Keratinocyte (primary cell): Measurements from ENCODE around the gene STX17. TPM values are rescaled to one million over a fixed set of nuclear protein-coding genes. Genes with fewer than 3 reads are reported as not detected.

Experiments used
- DNase-seq: peaks from one replicate; pipeline ENCODE4 v3.0.0-alpha.2; 2011; ENCODE audit warnings: low read depth, missing footprints, low spot score
- FAIRE-seq: peaks from 2 replicates; lab custom pipeline; 2011; peaks lifted over from hg19 to GRCh38; lab: Jason Lieb, UNC
- H2AFZ ChIP-seq: 2 replicates; pipeline ENCODE4 v1.6.0; 2012; ENCODE audit warnings: low read length, control low read depth, inconsistent platforms; ENCODE audit not compliant: control insufficient read depth
- H3K27ac ChIP-seq: 2 replicates; pipeline ENCODE4 v1.5.1; 2011; ENCODE audit warnings: low read length; ENCODE audit not compliant: control insufficient read depth, insufficient read depth
- H3K27me3 ChIP-seq: 3 replicates; pipeline ENCODE4 v1.6.0; 2011; ENCODE audit warnings: low read length; ENCODE audit not compliant: control insufficient read depth, insufficient read depth; ENCODE audit errors: extremely low read depth
- H3K36me3 ChIP-seq, 2 experiments: 2 replicates in 1 of 2; 3 replicates in 1 of 2; pipeline ENCODE4 v1.5.1; 2011; ENCODE audit warnings: low read length in 2 of 2, mild to moderate bottlenecking in 1 of 2; ENCODE audit not compliant: control insufficient read depth in 2 of 2, insufficient read depth in 2 of 2; ENCODE audit errors: extremely low read depth in 1 of 2
- H3K4me1 ChIP-seq: 3 replicates; pipeline ENCODE4 v1.5.1; 2011; ENCODE audit warnings: low read length; ENCODE audit not compliant: control insufficient read depth, insufficient read depth; ENCODE audit errors: extremely low read depth
- H3K4me2 ChIP-seq: 3 replicates; pipeline ENCODE4 v1.6.0; 2011; ENCODE audit warnings: low read depth, low read length; ENCODE audit not compliant: control insufficient read depth, insufficient read depth; ENCODE audit errors: extremely low read depth
- H3K4me3 ChIP-seq, 3 experiments: fragments of 200-600 bp in 1 of 3; sonication (generic) in 1 of 3; 2 replicates in 2 of 3; 3 replicates in 1 of 3; pipeline ENCODE4 v1.5.1; 2011 to 2016; ENCODE audit warnings: low read length in 3 of 3, mild to moderate bottlenecking in 3 of 3, control low read depth in 2 of 3, inconsistent platforms in 1 of 3, low read depth in 1 of 3, mixed read lengths in 1 of 3, mixed run types in 1 of 3, moderate library complexity in 1 of 3; ENCODE audit not compliant: control insufficient read depth in 2 of 3, insufficient read depth in 2 of 3; ENCODE audit errors: extremely low read depth in 1 of 3
- H3K79me2 ChIP-seq: 2 replicates; pipeline ENCODE4 v1.6.0; 2012; ENCODE audit warnings: low read length; ENCODE audit not compliant: control insufficient read depth, insufficient read depth
- H3K9ac ChIP-seq: 3 replicates; pipeline ENCODE4 v1.6.0; 2011; ENCODE audit warnings: low read length; ENCODE audit not compliant: control insufficient read depth, insufficient read depth; ENCODE audit errors: extremely low read depth
- H3K9me1 ChIP-seq: 3 replicates; pipeline ENCODE4 v1.6.0; 2011; ENCODE audit warnings: low read length; ENCODE audit not compliant: control insufficient read depth, insufficient read depth; ENCODE audit errors: extremely low read depth
- H3K9me3 ChIP-seq: 2 replicates; pipeline ENCODE4 v1.5.1; 2012; ENCODE audit warnings: low read depth, low read length; ENCODE audit not compliant: control insufficient read depth
- H4K20me1 ChIP-seq: 3 replicates; pipeline ENCODE4 v1.6.0; 2011; ENCODE audit warnings: low read length; ENCODE audit not compliant: control insufficient read depth, insufficient read depth; ENCODE audit errors: extremely low read depth
- EZH2 ChIP-seq: IDR thresholded peaks from one replicate; pipeline ENCODE4 v1.6.1; 2012; ENCODE audit warnings: inconsistent platforms, mild to moderate bottlenecking, low read length, moderate library complexity
- dilution Hi-C: fragments of 300-500 bp; cut with MboI; formaldehyde crosslinking; loops from one replicate; pipeline ENCODE4 v1.7.0; 2020; ENCODE audit warnings: low sequenced_read_pairs; ENCODE audit not compliant: extremely low pct_ligation_motif_present
- polyA plus RNA-seq, 5 experiments: library from polyadenylated mRNA; depleted of rRNA in 3 of 5; stranded (reverse) in 3 of 5; stranded (forward) in 1 of 5; unstranded in 1 of 5; fragments of >200 nt; gene quantifications; 1 replicate in 1 of 5; 2 replicates in 3 of 5; 3 replicates in 1 of 5; pipeline versions ENCODE4 v1.2.1 to v1.2.3, GENCODE V29; 2011 to 2012; ENCODE audit warnings: missing spikeins in 2 of 5, low read depth in 1 of 5, low replicate concordance in 1 of 5
- TF ChIP-seq, protein P1 (sequence below), 3 experiments: IDR thresholded peaks in 1 of 3; conservative IDR thresholded peaks in 1 of 3; optimal IDR thresholded peaks in 1 of 3; 2 replicates in 2 of 3; 3 replicates in 1 of 3; pipeline versions ENCODE3 to v1.5.1; 2011; ENCODE audit warnings: low read length in 3 of 3, mild to moderate bottlenecking in 3 of 3, moderate library complexity in 2 of 3, control low read depth in 1 of 3, inconsistent platforms in 1 of 3; ENCODE audit not compliant: insufficient read depth in 2 of 3; ENCODE audit errors: extremely low read depth in 1 of 3

Gene STX17
- polyA plus RNA-seq, 1 donor (not counting 4 experiments of a cell fraction or from before 2014, with no cell fraction given), result 12.6 TPM

DNA sequence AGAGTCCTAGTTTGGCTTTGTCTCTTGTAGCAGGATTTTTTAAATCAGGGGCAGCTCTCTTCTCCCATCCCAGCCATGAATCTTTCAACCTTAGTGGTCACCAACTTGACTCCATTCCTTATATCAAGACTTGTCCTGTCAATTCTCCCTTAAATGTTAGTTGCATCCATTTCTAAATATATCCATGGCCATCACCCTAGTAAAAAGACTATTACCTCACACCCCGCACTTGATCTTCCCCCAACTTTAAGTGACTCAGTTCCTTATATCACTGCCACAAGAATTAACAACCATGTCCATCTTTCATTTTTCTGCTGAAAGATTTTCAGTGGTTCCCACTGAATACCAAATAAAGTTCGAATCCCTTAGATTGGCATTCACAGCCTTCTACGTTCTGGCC lies 67.0 kb downstream of the STX17 start:
- FAIRE-seq, result no peak
- no peaks in the 10 kb centered on the region for H3K79me2 ChIP-seq
- no peaks in the 10 kb centered on the region for H4K20me1 ChIP-seq
- H3K4me1 ChIP-seq, result no peaks in the 10 kb centered on the region
- no peaks in the 10 kb centered on the region for H3K9me3 ChIP-seq
- TF ChIP-seq, protein P1, sequence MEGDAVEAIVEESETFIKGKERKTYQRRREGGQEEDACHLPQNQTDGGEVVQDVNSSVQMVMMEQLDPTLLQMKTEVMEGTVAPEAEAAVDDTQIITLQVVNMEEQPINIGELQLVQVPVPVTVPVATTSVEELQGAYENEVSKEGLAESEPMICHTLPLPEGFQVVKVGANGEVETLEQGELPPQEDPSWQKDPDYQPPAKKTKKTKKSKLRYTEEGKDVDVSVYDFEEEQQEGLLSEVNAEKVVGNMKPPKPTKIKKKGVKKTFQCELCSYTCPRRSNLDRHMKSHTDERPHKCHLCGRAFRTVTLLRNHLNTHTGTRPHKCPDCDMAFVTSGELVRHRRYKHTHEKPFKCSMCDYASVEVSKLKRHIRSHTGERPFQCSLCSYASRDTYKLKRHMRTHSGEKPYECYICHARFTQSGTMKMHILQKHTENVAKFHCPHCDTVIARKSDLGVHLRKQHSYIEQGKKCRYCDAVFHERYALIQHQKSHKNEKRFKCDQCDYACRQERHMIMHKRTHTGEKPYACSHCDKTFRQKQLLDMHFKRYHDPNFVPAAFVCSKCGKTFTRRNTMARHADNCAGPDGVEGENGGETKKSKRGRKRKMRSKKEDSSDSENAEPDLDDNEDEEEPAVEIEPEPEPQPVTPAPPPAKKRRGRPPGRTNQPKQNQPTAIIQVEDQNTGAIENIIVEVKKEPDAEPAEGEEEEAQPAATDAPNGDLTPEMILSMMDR (optimal IDR thresholded peaks at IDR 0.05 in 1 of 3, IDR thresholded peaks at IDR 0.05 in 1 of 3, conservative IDR thresholded peaks at IDR 0.05 in 1 of 3; ENCODE audit: extremely low read depth in 1 of 3, insufficient read depth in 2 of 3, low read length in 3 of 3), result no peak
- TF ChIP-seq EZH2, result no peak
- no peak overlapping the region for H3K9ac ChIP-seq
- peaks cover 5 to 10% of the 10 kb centered on the region in 2 experiments for H3K36me3 ChIP-seq
- no peak for DNase-seq
- no peak overlapping the region for H3K4me3 ChIP-seq
- H2AFZ ChIP-seq, result no peak overlapping the region
- no peak overlapping the region for H3K4me2 ChIP-seq
- H3K27ac ChIP-seq, result no peak overlapping the region
- dilution Hi-C loops, result no loop called here
- H3K9me1 ChIP-seq, result no peaks in the 10 kb centered on the region
- no peaks in the 10 kb centered on the region for H3K27me3 ChIP-seq

DNA sequence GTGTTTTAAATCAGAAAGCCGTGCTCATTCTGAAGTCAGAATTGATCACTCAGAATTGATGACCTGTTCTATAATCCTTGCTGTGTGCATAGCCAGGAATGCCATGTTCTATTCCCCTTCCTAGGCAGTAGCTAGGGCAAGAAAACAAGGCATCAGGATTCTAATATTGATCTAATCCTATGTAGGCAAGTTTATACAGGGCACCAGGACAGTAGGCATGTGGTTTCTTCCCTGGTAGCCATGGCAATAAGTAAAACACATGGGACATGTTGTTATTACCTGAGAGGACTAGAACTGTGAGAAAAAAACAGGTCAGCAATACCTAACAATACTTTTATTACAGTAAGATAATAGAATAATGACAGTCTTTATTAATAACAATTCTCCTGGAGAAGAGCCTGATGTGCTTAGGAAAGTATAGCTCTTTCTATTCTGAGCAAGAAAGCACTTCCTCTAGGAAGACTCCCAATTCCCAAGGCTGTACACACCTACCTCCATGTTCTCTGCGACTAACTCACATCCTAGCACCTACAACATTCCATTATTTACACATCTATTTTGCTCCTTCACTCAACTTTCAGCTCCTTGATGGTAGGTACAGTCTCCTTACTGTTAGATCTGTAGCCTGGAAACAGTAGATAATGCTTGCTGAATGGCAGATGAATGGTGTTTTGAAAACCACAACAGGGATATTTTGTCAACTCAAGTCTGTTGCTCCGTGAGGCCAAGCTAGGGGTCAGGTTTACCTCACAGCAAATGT lies 70.8 kb downstream of the STX17 start:
- dilution Hi-C loops, result no loop called here
- Histone ChIP-seq H3K9me3 (no peaks in the 10 kb centered on the region), H3K79me2 (no peaks in the 10 kb centered on the region), H2AFZ (no peak overlapping the region), H3K27me3 (no peaks in the 10 kb centered on the region), H3K27ac (no peak overlapping the region), H4K20me1 (no peaks in the 10 kb centered on the region), H3K36me3 (peaks cover 0 to 5% of the 10 kb centered on the region in 2 experiments), H3K4me1 (no peaks in the 10 kb centered on the region), H3K4me3 (no peak overlapping the region), H3K9ac (no peak overlapping the region), H3K4me2 (no peak overlapping the region), H3K9me1 (no peaks in the 10 kb centered on the region)
- DNase-seq, result no peak
- no peak for TF ChIP-seq EZH2
- TF ChIP-seq, protein P1 (optimal IDR thresholded peaks at IDR 0.05 in 1 of 3, IDR thresholded peaks at IDR 0.05 in 1 of 3, conservative IDR thresholded peaks at IDR 0.05 in 1 of 3; ENCODE audit: extremely low read depth in 1 of 3, insufficient read depth in 2 of 3, low read length in 3 of 3), result no peak
- no peak for FAIRE-seq
